Measurements from ENCODE around the gene MAPK8IP2. TPM values are rescaled to one million over a fixed set of nuclear protein-coding genes. Genes with fewer than 3 reads are reported as not detected.

The MAPK8IP2 gene
- total and polyA plus RNA-seq, 2 of the 13 experiments (the other 11 are each of a cell fraction or from before 2014, with no cell fraction given) = 1.3 to 2.6 TPM

GRCh38 chr22:50605002-50605612 lies 4.5 kb downstream of the MAPK8IP2 start:
- Histone ChIP-seq H2AFZ (ENCODE audit: low read length) (no peak overlapping the region), H3K79me2 (ENCODE audit: insufficient read depth, low read length) (no peaks in the 10 kb centered on the region), H3K4me1 (ENCODE audit: insufficient read depth, low read length) (peaks cover 9% of the 10 kb centered on the region; the same call in 1 of the 2 replicates), H4K20me1 (ENCODE audit: insufficient read depth, low read length) (no peaks in the 10 kb centered on the region), H3K9me3 (ENCODE audit: low read length) (no peaks in the 10 kb centered on the region), H3K4me3 (replicated peaks in 1 of 3; ENCODE audit: insufficient read depth in 1 of 3, low read depth in 2 of 3, low read length in 3 of 3) (no peak overlapping the region), H3K4me2 (ENCODE audit: low read depth, low read length) (no peak overlapping the region), H3K36me3 (replicated peaks in 1 of 2; ENCODE audit: control insufficient read depth in 1 of 2, insufficient read depth in 2 of 2, low read length in 2 of 2) (no peaks in the 10 kb centered on the region), H3K27me3 (ENCODE audit: control insufficient read depth in 1 of 2, insufficient read depth in 2 of 2, low read length in 2 of 2) (peaks cover 0 to 3% of the 10 kb centered on the region in 2 experiments; a peak in 2 of 5 replicates), H3K27ac (ENCODE audit: extremely low read length, insufficient read depth, low read length) (no peak overlapping the region), H3K9ac (ENCODE audit: insufficient read depth, low read depth, low read length) (no peak overlapping the region)
- ChIA-PET POLR2A (no interaction called here), CTCF (ENCODE audit: low intra/inter-chr PET ratio, low total read pairs) (no interaction called here)
- FAIRE-seq = no peak
- ATAC-seq = no peak
- in situ Hi-C loops (cut with HindIII; ENCODE audit: extremely low pct_ligation_motif_present, low pct_unique_long_range_greater_than_20kb) (no loop called here), intact Hi-C loops (cut with micrococcal nuclease; ENCODE audit: unreplicated experiment) (no loop called here)
- DNase-seq (ENCODE audit: low spot score) = no peak
- TF ChIP-seq ZFP1 (CRISPR knock-in tag; IDR thresholded peaks at IDR 0.05) (no peak), LBX2 (CRISPR knock-in tag; IDR thresholded peaks at IDR 0.05; ENCODE audit: borderline replicate concordance) (no peak), RORA (CRISPR knock-in tag; IDR thresholded peaks at IDR 0.05) (no peak), BRD4 (CRISPR knock-in tag; IDR thresholded peaks at IDR 0.05) (no peak), ELK4 (CRISPR knock-in tag; IDR thresholded peaks at IDR 0.05; ENCODE audit: borderline replicate concordance) (no peak), AKNA (CRISPR knock-in tag; IDR thresholded peaks at IDR 0.05; ENCODE audit: borderline replicate concordance) (no peak), SMARCC2 (IDR thresholded peaks at IDR 0.05) (no peak)
- TF ChIP-seq, protein P1, sequence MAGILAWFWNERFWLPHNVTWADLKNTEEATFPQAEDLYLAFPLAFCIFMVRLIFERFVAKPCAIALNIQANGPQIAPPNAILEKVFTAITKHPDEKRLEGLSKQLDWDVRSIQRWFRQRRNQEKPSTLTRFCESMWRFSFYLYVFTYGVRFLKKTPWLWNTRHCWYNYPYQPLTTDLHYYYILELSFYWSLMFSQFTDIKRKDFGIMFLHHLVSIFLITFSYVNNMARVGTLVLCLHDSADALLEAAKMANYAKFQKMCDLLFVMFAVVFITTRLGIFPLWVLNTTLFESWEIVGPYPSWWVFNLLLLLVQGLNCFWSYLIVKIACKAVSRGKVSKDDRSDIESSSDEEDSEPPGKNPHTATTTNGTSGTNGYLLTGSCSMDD (CRISPR knock-in tag; IDR thresholded peaks at IDR 0.05) = no peak
- BruUV-seq (replicated peaks) = no TSS peak
- WGBS (ENCODE audit: low lambda C conversion rate) = 89% methylated on average over 20 of the region's 23 CpGs
